AG10803 (cell line): ENCODE measurements around the gene DNAH12.

Source experiments
- DNase-seq: peaks from one replicate; pipeline ENCODE4 v3.0.0; 2010; ENCODE audit warnings: low read depth
- H3K4me3 ChIP-seq: 2 replicates; pipeline ENCODE4 v1.5.1; 2011; ENCODE audit warnings: mild to moderate bottlenecking, low read length, control low read depth
- CTCF ChIP-seq: conservative IDR thresholded peaks from 2 replicates; pipeline ENCODE4 v1.5.1; 2011; ENCODE audit warnings: mild to moderate bottlenecking, low read length, control low read depth, inconsistent platforms

The DNAH12 gene

GRCh38 chr3:57402675-57403074 is 141.5 kb downstream of the DNAH12 start:
- DNase-seq = no peak
- H3K4me3 ChIP-seq = no peak overlapping the region
- TF ChIP-seq CTCF = no peak

DNA sequence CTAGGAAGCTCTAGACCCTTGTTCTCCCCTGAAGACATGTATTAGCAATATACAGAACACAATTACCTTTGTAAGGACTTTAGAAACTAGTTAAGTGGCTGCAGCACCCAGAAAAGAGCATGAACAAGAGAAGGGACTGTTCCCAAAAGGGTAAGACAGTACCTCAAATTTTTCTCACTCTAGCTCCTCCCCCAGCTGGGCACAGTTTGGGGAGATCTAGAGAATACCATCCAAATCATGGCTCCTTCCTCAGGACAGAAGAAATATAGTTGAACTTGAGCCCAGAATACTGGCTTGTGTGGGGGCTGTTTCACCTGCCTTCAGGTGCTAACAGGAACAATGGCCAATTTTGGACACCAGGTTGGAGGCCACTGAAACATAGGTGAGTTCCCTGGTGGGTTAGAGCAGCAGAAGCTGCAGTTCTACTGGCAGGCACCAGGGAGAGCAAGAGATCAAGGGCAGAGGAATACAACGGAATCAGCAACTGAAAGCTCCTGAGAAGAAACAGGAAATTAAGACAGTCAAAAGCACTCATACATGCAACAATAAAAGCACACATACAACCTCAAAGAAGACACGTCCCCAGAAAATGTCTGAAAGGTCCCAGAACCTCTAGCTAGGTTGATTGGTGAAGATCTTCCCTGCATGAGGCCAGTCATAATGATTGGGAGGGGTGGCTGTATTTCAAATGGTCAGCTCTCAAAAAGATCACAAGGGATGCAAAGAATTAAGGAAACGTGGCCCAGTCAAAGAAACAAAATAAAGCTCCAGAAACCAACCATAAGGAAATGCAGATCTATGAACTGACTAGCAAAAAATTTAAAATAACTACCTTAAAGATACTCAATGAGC is 146.7 kb downstream of the DNAH12 start:
- H3K4me3 ChIP-seq = no peak overlapping the region
- TF ChIP-seq CTCF = peak; percentile 98
- DNase-seq = peak; percentile 47

GRCh38 chr3:57393977-57394376 is 150.2 kb downstream of the DNAH12 start:
- no peak for TF ChIP-seq CTCF
- DNase-seq = no peak
- H3K4me3 ChIP-seq = no peak overlapping the region

DNA sequence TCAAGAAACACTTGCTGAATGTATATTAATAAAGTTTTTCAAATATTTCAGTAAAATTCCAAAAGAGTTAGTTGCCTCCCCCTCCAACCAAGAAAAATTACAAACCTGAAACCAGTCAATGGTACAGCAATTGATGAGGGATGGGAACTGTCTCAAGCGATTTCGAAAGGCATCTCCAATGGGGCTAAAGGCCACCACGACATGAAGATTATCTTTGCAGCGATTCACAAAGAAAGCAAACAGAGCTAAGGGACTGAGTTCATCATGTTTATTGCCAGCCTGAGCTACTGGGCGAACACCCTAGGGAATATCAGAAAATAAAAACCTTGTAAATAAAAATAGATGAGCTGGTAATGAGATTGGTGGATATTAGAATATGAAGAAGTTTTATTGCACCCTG is 152.4 kb downstream of the DNAH12 start:
- TF ChIP-seq CTCF = no peak
- no peak for DNase-seq
- H3K4me3 ChIP-seq = no peak overlapping the region

DNA sequence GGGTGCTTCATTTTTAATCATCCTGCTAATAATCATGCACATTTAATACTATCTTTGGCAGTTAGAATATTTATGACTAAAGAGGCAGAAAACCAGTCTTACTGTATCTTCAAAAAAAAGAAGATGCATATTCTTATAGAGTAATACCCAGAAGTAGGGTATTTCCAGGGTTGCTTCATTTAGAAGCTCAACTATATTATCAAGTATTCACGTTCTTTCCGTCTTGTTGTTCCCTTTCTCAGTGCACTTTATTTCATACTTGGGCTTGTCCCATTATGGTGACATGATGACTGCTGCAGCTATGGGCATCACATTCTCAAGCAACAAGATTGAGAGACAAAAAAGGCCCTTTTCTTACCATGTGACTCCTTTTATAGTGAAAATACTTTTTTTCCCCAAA is 154.9 kb downstream of the DNAH12 start:
- no peak for TF ChIP-seq CTCF
- no peak overlapping the region for H3K4me3 ChIP-seq

DNA sequence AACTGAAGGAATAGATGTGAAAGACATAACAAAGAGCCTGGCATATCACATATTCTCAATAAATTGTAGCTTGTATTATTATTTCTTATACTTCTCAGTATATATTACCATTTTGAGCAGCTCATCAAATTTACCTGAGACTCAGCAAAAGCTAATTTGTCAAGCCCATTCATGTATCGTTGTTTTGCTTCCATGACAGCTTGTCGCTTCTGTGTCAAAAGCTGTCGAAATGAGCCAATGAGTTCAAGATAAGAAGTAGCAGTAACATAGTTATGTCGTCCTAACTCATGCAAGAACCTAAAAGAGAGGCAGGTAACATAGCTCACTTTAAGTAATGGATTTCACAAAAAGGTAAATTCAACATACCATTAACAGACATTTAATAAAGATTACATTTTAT is 157.8 kb downstream of the DNAH12 start:
- no peak for DNase-seq

More for the DNA sequence above, 154.9 kb downstream of the DNAH12 start:
- no peak for DNase-seq

More for the DNA sequence above, 157.8 kb downstream of the DNAH12 start:
- no peak for TF ChIP-seq CTCF
- no peak overlapping the region for H3K4me3 ChIP-seq
